ENCODE measurements around the gene TSHZ2.

The TSHZ2 gene

DNA sequence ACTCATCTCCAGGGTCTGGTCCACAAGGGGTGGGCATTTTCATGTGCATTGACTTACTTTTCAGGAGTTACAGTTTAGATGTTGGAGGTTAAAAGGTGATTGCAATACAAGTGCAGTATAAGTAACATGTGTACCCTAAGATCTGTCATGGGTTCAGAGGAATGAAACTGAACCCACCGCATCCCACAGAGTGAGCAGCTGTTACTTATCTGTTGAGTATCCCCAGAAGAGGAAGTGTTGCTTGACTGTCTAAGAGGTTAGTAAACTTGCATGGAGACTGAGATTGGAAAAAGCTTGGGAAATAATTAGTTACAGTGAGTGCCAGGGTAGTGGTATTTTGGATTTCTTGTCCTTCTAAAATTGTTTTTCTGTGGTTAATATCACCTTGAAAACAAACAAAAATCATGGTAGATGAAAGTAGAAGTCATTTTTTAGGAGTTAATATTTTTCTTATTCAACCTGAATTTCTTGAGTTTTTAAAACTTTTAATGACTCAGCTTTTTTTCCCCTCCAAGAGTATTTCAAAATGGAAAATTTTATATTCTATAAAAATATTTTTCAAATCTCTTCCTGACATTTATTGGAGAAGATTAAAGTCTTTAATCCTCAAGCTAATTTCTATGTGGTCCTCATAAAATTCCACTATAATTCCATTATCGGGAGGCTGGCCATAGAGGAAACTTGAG, 315.3 kb downstream of the TSHZ2 start:
- TF ChIP-seq ZFX (IDR thresholded peaks at IDR 0.05) (no peak), CTCF (conservative IDR thresholded peaks at IDR 0.05) (no peak)
- no peak overlapping the region for H3K27ac ChIP-seq

GRCh38 chr20:53291548-53291947, 319.4 kb downstream of the TSHZ2 start:
- H3K27ac ChIP-seq, result no peak overlapping the region

DNA sequence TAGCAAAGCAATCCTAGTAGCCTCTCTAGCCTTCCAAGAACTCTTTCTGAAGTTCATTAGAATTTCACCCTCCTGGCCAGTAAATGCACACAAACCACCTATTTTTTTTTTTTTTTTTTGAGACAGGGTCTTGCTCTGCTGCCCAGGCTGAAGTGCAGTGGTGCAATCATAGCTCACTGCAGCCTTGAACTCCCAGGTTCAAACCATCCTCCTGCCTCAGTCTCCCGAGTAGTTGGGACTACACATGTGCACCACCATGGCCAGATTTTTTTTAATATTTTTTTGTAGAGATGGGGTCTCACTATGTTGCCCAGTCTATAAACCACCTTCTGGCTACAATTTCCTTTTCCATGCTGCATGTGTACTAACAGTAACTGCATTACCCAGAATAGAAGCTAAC, 320.2 kb downstream of the TSHZ2 start:
- no peak overlapping the region for H3K27ac ChIP-seq
- TF ChIP-seq CTCF (conservative IDR thresholded peaks at IDR 0.05), result no peak
- no peak for TF ChIP-seq ZFX (IDR thresholded peaks at IDR 0.05)

More at GRCh38 chr20:53291548-53291947, 319.4 kb downstream of the TSHZ2 start:
- TF ChIP-seq ZFX (IDR thresholded peaks at IDR 0.05) (no peak), CTCF (conservative IDR thresholded peaks at IDR 0.05) (peak; percentile 62)

DNA sequence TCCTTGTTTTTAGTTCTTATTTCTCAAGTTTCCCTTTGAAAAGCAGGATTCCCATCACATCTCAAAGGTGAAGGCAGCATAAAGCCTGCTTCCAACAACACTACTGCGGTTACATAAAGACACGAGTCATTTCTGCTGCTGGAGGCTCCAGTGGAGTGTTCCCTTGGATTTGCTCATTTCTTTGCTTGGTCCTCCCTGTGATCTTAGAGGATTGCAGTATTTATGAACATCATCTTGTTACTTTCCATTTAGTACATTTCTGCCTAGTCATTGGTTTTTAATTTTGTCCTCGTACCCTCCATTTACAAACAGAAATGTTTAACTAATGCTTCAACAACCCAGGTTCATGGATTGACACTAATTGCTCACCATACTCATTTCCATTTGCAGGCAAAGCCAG, 322.6 kb downstream of the TSHZ2 start:
- TF ChIP-seq ZFX (IDR thresholded peaks at IDR 0.05), result no peak
- TF ChIP-seq CTCF (conservative IDR thresholded peaks at IDR 0.05), result no peak
- H3K27ac ChIP-seq, result no peak overlapping the region

GRCh38 chr20:53296025-53296424, 323.9 kb downstream of the TSHZ2 start:
- no peak overlapping the region for H3K27ac ChIP-seq
- TF ChIP-seq ZFX (IDR thresholded peaks at IDR 0.05) (no peak), CTCF (conservative IDR thresholded peaks at IDR 0.05) (no peak)

DNA sequence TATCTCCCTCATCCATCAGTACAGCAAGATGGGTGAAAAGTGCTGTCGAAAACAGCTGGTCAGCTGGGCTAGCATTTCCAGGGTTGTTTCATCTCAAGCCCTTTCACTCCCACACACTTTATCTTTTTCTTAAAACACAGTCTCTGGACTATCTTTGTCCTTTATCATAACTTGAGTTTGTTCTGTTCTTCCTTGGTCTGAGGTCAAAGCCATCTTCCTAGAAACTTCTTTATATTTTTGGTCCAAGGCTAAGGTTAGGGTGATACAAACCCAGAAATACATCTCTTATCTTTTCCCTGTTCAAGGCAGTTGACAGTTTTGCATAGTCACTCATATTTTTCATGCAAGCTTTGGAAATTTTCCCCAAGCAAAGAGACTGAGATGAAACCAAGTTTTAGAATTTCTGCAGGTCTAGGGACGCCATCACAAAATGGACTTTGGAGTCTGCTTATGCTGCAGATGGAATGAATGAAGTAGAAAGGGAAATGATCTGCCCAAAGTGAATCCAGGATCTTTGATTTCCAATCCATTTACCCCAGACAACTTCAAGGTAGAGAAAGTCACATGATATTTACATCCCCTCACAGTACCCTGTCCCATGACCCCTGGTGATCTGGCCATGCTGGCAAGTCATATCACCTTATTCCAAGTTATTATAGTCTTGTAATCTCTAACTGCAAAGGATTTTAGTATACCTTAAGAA, 324.4 kb downstream of the TSHZ2 start:
- TF ChIP-seq ZFX (IDR thresholded peaks at IDR 0.05) (no peak), CTCF (conservative IDR thresholded peaks at IDR 0.05) (no peak)
- H3K27ac ChIP-seq, result no peak overlapping the region

GRCh38 chr20:53297154-53297529, 325.0 kb downstream of the TSHZ2 start:
- no peak overlapping the region for H3K27ac ChIP-seq
- TF ChIP-seq CTCF (conservative IDR thresholded peaks at IDR 0.05) (no peak), ZFX (IDR thresholded peaks at IDR 0.05) (no peak)

Data from C4-2B (cell line).